ENCODE data around the gene GPRC5A. TPM values are rescaled to one million over a fixed set of nuclear protein-coding genes. Genes with fewer than 3 reads are reported as not detected.

Gene GPRC5A
- total RNA-seq, 1 experiment from 2014 or later = 742 TPM

- peak overlapping the region; percentile 80 for H3K27ac Mint-ChIP-seq (ENCODE audit: unreplicated experiment)
- no TSS peak for BruUV-seq (replicated peaks)
- H3K4me1 Mint-ChIP-seq (ENCODE audit: low read depth, unreplicated experiment) = peaks cover 65% of the 10 kb centered on the region
- H3K9me3 Mint-ChIP-seq (ENCODE audit: low read depth, unreplicated experiment) = no peaks in the 10 kb centered on the region
- CTCF ChIA-PET = interaction anchor here (1.2 kb wide), 2 partner anchors 60 to 103 kb away, joined by 4 to 6 read pairs; no protein-coding TSS in a partner anchor
- H3K27me3 Mint-ChIP-seq (ENCODE audit: unreplicated experiment) = no peaks in the 10 kb centered on the region
- DNase-seq = no peak
- no peak for TF ChIP-seq CTCF (IDR thresholded peaks at IDR 0.05; ENCODE audit: unreplicated experiment)
- peaks cover 100% of the 10 kb centered on the region for H3K36me3 Mint-ChIP-seq (ENCODE audit: insufficient read depth, unreplicated experiment)
- intact Hi-C loops (cut with micrococcal nuclease; ENCODE audit: unreplicated experiment) = loop anchor here (5.0 kb wide), 1 partner anchor 62 kb away; no protein-coding TSS in a partner anchor
- H3K4me3 Mint-ChIP-seq (ENCODE audit: low read depth, unreplicated experiment) = no peak overlapping the region
Observed at GRCh38 chr12:12915656-12916055, 24.3 kb downstream of the GPRC5A start.

GRCh38 chr12:12916135-12916944 is 25.0 kb downstream of the GPRC5A start:
- Mint-ChIP-seq H3K27me3 (ENCODE audit: unreplicated experiment) (no peaks in the 10 kb centered on the region), H3K36me3 (ENCODE audit: insufficient read depth, unreplicated experiment) (peaks cover 100% of the 10 kb centered on the region), H3K27ac (ENCODE audit: unreplicated experiment) (peak overlapping the region; percentile 80), H3K4me3 (ENCODE audit: low read depth, unreplicated experiment) (peak overlapping the region; percentile 26), H3K4me1 (ENCODE audit: low read depth, unreplicated experiment) (peaks cover 58% of the 10 kb centered on the region), H3K9me3 (ENCODE audit: low read depth, unreplicated experiment) (no peaks in the 10 kb centered on the region)
- peak; percentile 76 for DNase-seq
- CTCF ChIA-PET = interaction anchor here (0.7 to 1.2 kb wide), 2 partner anchors 24 to 104 kb away, joined by 3 to 4 read pairs; no protein-coding TSS in a partner anchor
- intact Hi-C loops (cut with micrococcal nuclease; ENCODE audit: unreplicated experiment) = loop anchor here (5.0 kb wide), 1 partner anchor 61 kb away; no protein-coding TSS in a partner anchor
- TF ChIP-seq CTCF (IDR thresholded peaks at IDR 0.05; ENCODE audit: unreplicated experiment) = peak; percentile 90
- BruUV-seq (replicated peaks) = no TSS peak

GRCh38 chr12:12917517-12917916 is 26.2 kb downstream of the GPRC5A start:
- CTCF ChIA-PET = no interaction called here
- H3K27me3 Mint-ChIP-seq (ENCODE audit: unreplicated experiment) = no peaks in the 10 kb centered on the region

More at GRCh38 chr12:12917517-12917916, 26.2 kb downstream of the GPRC5A start:
- peaks cover 100% of the 10 kb centered on the region for H3K36me3 Mint-ChIP-seq (ENCODE audit: insufficient read depth, unreplicated experiment)
- TF ChIP-seq CTCF (IDR thresholded peaks at IDR 0.05; ENCODE audit: unreplicated experiment) = no peak
- peaks cover 47% of the 10 kb centered on the region for H3K4me1 Mint-ChIP-seq (ENCODE audit: low read depth, unreplicated experiment)
- H3K4me3 Mint-ChIP-seq (ENCODE audit: low read depth, unreplicated experiment) = no peak overlapping the region
- H3K27ac Mint-ChIP-seq (ENCODE audit: unreplicated experiment) = peak overlapping the region; percentile 80
- DNase-seq = no peak
- intact Hi-C loops (cut with micrococcal nuclease; ENCODE audit: unreplicated experiment) = loop anchor here (5.0 kb wide), 1 partner anchor 60 kb away; no protein-coding TSS in a partner anchor
- TSS peak; percentile 1 for BruUV-seq (replicated peaks)
- no peaks in the 10 kb centered on the region for H3K9me3 Mint-ChIP-seq (ENCODE audit: low read depth, unreplicated experiment)
